ENCODE data around the gene CFAP100. TPM values are rescaled to one million over a fixed set of nuclear protein-coding genes. Genes with fewer than 3 reads are reported as not detected.
A peak's percentile ranks its signal among the peaks of the same experiment; 100 is the strongest.

CFAP100 gene
- total and polyA plus RNA-seq, 9 of the 15 experiments (the other 6 are each of a cell fraction or from before 2014, with no cell fraction given): not detected

DNA sequence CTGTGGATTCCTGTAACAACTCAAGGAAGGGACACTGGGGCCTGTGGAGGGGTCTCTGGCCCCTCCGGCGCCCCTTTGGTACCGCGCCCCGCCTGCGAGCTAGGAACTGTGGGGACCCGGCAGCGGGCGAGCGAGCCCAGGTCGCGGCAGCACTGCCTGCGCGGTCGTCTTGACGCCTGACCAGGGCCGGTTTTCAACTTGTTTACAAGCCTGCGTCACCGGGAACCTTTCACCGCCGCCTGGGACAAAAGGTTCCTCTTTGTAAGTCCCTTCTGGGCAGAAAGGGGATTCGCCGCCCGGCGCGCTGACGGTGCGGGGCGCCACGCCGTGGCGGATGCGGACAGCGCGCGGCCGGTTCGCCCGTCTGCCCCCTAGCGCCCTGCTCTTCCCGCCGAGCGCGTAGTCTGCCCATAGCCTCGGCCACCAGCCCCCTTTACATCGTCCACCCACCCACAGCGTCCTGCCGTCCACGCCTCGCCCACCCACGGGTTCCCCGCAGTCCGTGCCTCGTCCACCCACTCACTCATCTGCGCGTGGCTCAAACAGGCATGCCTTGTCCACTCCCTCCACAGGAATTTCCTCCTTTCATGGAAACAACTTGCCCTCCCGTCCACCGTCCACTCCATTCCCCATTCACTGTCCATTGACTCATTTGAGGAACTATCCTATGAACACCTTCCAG, 5.5 kb upstream of the CFAP100 start (continued):
- TF ChIP-seq TRIM25 (IDR thresholded peaks at IDR 0.05; ENCODE audit: borderline replicate concordance) (no peak), MEIS2 (IDR thresholded peaks at IDR 0.05; ENCODE audit: partially characterized antibody) (no peak), POLR2AphosphoS2 (IDR thresholded peaks at IDR 0.05; ENCODE audit: low read length) (no peak), KLF13 (tag; IDR thresholded peaks at IDR 0.05; ENCODE audit: borderline replicate concordance, low read depth) (no peak), HMG20B (CRISPR knock-in tag; IDR thresholded peaks at IDR 0.05) (no peak), MLLT1 (IDR thresholded peaks at IDR 0.05) (no peak), ZKSCAN8 (CRISPR knock-in tag; IDR thresholded peaks at IDR 0.05) (no peak), STAG1 (CRISPR knock-in tag; IDR thresholded peaks at IDR 0.05; ENCODE audit: borderline replicate concordance) (peak; percentile 87), KDM1A (IDR thresholded peaks at IDR 0.05) (no peak), DMBX1 (CRISPR knock-in tag; IDR thresholded peaks at IDR 0.05; ENCODE audit: borderline replicate concordance) (no peak), CBX8 (IDR thresholded peaks at IDR 0.05; ENCODE audit: borderline replicate concordance, extremely low read depth, low read depth, low read length, poor library complexity, severe bottlenecking) (no peak), ZFPM2 (CRISPR knock-in tag; IDR thresholded peaks at IDR 0.05) (no peak), NUFIP1 (IDR thresholded peaks at IDR 0.05; ENCODE audit: partially characterized antibody) (no peak), CREM (IDR thresholded peaks at IDR 0.05; ENCODE audit: low read depth) (peak; percentile 66), ZNF23 (CRISPR knock-in tag; IDR thresholded peaks at IDR 0.05) (no peak), ZNF717 (CRISPR knock-in tag; IDR thresholded peaks at IDR 0.05) (no peak), SETDB1 (IDR thresholded peaks at IDR 0.05; ENCODE audit: low read length) (no peak), CBFA2T2 (conservative IDR thresholded peaks at IDR 0.05) (no peak), TBL1XR1 (IDR thresholded peaks at IDR 0.05; ENCODE audit: low read length in 2 of 2) (no peak), EWSR1 (IDR thresholded peaks at IDR 0.05; ENCODE audit: borderline replicate concordance, low read depth, partially characterized antibody) (no peak)
- TF ChIP-seq, protein P1, sequence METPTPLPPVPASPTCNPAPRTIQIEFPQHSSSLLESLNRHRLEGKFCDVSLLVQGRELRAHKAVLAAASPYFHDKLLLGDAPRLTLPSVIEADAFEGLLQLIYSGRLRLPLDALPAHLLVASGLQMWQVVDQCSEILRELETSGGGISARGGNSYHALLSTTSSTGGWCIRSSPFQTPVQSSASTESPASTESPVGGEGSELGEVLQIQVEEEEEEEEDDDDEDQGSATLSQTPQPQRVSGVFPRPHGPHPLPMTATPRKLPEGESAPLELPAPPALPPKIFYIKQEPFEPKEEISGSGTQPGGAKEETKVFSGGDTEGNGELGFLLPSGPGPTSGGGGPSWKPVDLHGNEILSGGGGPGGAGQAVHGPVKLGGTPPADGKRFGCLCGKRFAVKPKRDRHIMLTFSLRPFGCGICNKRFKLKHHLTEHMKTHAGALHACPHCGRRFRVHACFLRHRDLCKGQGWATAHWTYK (CRISPR knock-in tag; IDR thresholded peaks at IDR 0.05): no peak
- TF ChIP-seq, protein P2, sequence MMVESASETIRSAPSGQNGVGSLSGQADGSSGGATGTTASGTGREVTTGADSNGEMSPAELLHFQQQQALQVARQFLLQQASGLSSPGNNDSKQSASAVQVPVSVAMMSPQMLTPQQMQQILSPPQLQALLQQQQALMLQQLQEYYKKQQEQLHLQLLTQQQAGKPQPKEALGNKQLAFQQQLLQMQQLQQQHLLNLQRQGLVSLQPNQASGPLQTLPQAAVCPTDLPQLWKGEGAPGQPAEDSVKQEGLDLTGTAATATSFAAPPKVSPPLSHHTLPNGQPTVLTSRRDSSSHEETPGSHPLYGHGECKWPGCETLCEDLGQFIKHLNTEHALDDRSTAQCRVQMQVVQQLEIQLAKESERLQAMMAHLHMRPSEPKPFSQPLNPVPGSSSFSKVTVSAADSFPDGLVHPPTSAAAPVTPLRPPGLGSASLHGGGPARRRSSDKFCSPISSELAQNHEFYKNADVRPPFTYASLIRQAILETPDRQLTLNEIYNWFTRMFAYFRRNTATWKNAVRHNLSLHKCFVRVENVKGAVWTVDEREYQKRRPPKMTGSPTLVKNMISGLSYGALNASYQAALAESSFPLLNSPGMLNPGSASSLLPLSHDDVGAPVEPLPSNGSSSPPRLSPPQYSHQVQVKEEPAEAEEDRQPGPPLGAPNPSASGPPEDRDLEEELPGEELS (CRISPR knock-in tag; IDR thresholded peaks at IDR 0.05; ENCODE audit: borderline replicate concordance): no peak

Measured in K562 (cell line).